T-cell (primary cell): Measurements from ENCODE around the gene ARHGEF26. TPM values are rescaled to one million over a fixed set of nuclear protein-coding genes. Genes with fewer than 3 reads are reported as not detected.

Experiments used
- ATAC-seq, 4 experiments: fragments of 200-7000 bp in 3 of 4; fragments of 150-1000 bp in 1 of 4; cut with Tn5 transposase; replicated peaks in 1 of 4; 1 replicate in 3 of 4; 2 replicates in 1 of 4; pipeline ENCODE4 v1.10.0; 2021; ENCODE audit warnings: moderate library complexity in 3 of 4, mild to moderate bottlenecking in 2 of 4, moderate number of reproducible peaks in 1 of 4
- CTCF ChIA-PET, 2 donors: fragments of 300-600 bp; sonication (Branson Sonifier 250); formaldehyde crosslinking; loops; one replicate each; lab custom pipeline; 2022; ENCODE audit warnings: antibody characterized with exemption in 2 of 2; lab: Charles Lee
- POLR2A ChIA-PET, 2 donors: fragments of 300-600 bp; sonication (Branson Sonifier 250); formaldehyde crosslinking; loops; one replicate each; lab custom pipeline; 2022; ENCODE audit warnings: antibody characterized with exemption in 2 of 2; lab: Charles Lee
- DNase-seq, 35 experiments: peaks; one replicate each; pipeline versions ENCODE4 v3.0.0 to v3.0.0-alpha.2; 2013 to 2023
- H3K27ac ChIP-seq: one replicate; pipeline ENCODE4 v1.5.1; 2013; ENCODE audit warnings: low read length
- H3K27me3 ChIP-seq, 2 experiments: replicated peaks in 1 of 2; 1 replicate in 1 of 2; 2 replicates in 1 of 2; pipeline versions ENCODE4 v1.6.1 to v1.7.0; 2013; ENCODE audit warnings: low read length in 1 of 2, mixed read lengths in 1 of 2; ENCODE audit not compliant: control insufficient read depth in 2 of 2, insufficient read depth in 2 of 2; ENCODE audit errors: extremely low read depth in 1 of 2
- H3K36me3 ChIP-seq, 2 donors: 1 replicate in 1 of 2; 2 replicates in 1 of 2; pipeline versions ENCODE4 v1.6.1 to v1.7.0; 2013; ENCODE audit warnings: low read length in 1 of 2; ENCODE audit not compliant: control insufficient read depth in 2 of 2, insufficient read depth in 1 of 2; ENCODE audit errors: extremely low read depth in 1 of 2
- H3K4me1 ChIP-seq, 2 experiments: 1 replicate in 1 of 2; 2 replicates in 1 of 2; pipeline versions ENCODE4 v1.6.1 to v1.7.0; 2013; ENCODE audit warnings: low read length in 2 of 2, mixed read lengths in 1 of 2; ENCODE audit not compliant: insufficient read depth in 2 of 2, control insufficient read depth in 1 of 2; ENCODE audit errors: extremely low read depth in 1 of 2
- H3K4me3 ChIP-seq, 2 donors: 1 replicate in 1 of 2; 2 replicates in 1 of 2; pipeline versions ENCODE4 v1.5.1 to v1.7.0; 2013; ENCODE audit warnings: mild to moderate bottlenecking in 2 of 2, low read length in 1 of 2, moderate library complexity in 1 of 2; ENCODE audit not compliant: control insufficient read depth in 1 of 2; ENCODE audit errors: extremely low read depth in 1 of 2
- H3K9me3 ChIP-seq: 2 replicates; pipeline ENCODE4 v1.7.0; 2013
- H3K27ac Mint-ChIP-seq, 2 donors: one replicate each; pipeline ENCODE4 v1.8.0; 2020 to 2021; ENCODE audit warnings: mild to moderate bottlenecking in 2 of 2, mixed read lengths in 2 of 2
- H3K27me3 Mint-ChIP-seq, 2 donors: one replicate each; pipeline ENCODE4 v1.8.0; 2021 to 2022; ENCODE audit warnings: mixed read lengths in 2 of 2
- H3K36me3 Mint-ChIP-seq: one replicate; pipeline ENCODE4 v1.8.0; 2021; ENCODE audit warnings: mixed read lengths
- H3K4me1 Mint-ChIP-seq, 3 donors: one replicate each; pipeline ENCODE4 v1.8.0; 2020 to 2022; ENCODE audit warnings: mixed read lengths in 3 of 3, mild to moderate bottlenecking in 1 of 3
- H3K4me3 Mint-ChIP-seq, 3 donors: one replicate each; pipeline ENCODE4 v1.8.0; 2020 to 2022; ENCODE audit warnings: mild to moderate bottlenecking in 3 of 3, mixed read lengths in 3 of 3, moderate library complexity in 3 of 3
- H3K9me3 Mint-ChIP-seq, 3 donors: one replicate each; pipeline ENCODE4 v1.8.0; 2020 to 2022; ENCODE audit warnings: mixed read lengths in 3 of 3
- WGBS: methylation state at CpG from one replicate; pipeline ENCODE4 v1.1.5; 2013; ENCODE audit warnings: missing lambda C conversion rate; ENCODE audit not compliant: insufficient coverage; 5-methylcytosine and 5-hydroxymethylcytosine counted together
- total RNA-seq, 35 experiments: library from RNA in 6 of 35; stranded (reverse) in 6 of 35; fragments of 120-200 nt in 1 of 35; gene quantifications; one replicate each; pipeline versions ENCODE4 v1.2.1 to v1.2.4 and lab custom pipeline; 2013 to 2026

The ARHGEF26 gene
- total RNA-seq, 5 donors from 2014 or later (not counting 1 experiment from before 2014, with no cell fraction given), result 0.12 to 0.29 (median 0.23) TPM

- Histone ChIP-seq H3K9me3 (no peaks in the 10 kb centered on the region), H3K27me3 (no peaks in the 10 kb centered on the region), H3K4me1 (no peaks in the 10 kb centered on the region), H3K4me3 (no peak overlapping the region), H3K36me3 (peaks cover 14 to 60% of the 10 kb centered on the region in 2 donors), H3K27ac (no peak overlapping the region)
- 100% methylated on average over 3 of the region's 3 CpGs for WGBS
- CTCF ChIA-PET, result no interaction called here
- Mint-ChIP-seq H3K9me3 (no peaks in the 10 kb centered on the region), H3K4me1 (peaks cover 0 to 11% (median 7%) of the 10 kb centered on the region in 3 donors), H3K27ac (no peak overlapping the region), H3K27me3 (no peaks in the 10 kb centered on the region), H3K4me3 (no peak overlapping the region), H3K36me3 (peaks cover 51% of the 10 kb centered on the region)
- ATAC-seq, result no peak
- POLR2A ChIA-PET, result no interaction called here
- no peak for DNase-seq
Observed at GRCh38 chr3:154251610-154252009, 130.4 kb downstream of the ARHGEF26 start.

DNA sequence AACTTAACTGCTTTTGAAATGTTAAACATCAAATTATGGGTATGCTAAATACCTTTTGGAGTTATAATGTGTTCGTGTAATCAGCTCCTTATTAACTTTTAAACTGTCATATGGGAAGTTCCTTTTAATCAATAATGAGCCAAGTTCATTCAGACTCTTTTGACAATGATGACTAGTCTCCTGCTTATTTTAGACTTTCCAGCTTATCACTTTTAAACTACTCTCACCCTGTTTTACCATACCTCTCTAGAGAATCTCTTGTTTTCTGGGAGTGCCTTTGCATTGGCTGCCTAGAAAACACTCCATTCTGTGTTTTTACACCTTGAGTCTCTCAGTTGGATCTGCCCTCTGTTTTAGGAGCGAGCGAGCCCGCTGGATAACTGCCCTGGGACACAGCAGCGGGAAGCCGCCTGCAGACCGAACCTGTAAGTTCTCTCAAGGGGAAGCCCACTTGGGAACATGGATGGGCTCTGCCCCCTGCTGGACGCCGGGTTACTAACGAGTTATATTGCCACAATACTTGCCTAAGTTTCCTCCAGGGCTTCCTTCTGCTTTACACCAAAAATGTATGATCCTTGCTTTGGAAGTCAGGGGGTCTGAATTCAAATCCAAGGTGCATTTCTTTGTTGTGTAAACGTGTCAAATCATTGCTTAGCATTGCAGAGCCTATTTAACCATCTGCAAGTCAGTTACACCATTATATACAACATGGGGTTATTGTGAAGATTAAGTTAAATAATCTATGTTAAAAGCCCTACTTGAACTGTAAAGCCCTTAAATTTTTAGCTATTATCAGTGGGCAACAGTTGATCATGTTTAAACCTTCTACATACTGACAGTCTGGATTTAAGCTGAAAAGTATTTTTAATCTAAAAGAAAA lies 131.8 kb downstream of the ARHGEF26 start:
- Histone ChIP-seq H3K36me3 (peaks cover 12 to 72% of the 10 kb centered on the region in 2 donors), H3K9me3 (no peaks in the 10 kb centered on the region), H3K27me3 (no peaks in the 10 kb centered on the region), H3K4me3 (no peak overlapping the region), H3K4me1 (no peaks in the 10 kb centered on the region), H3K27ac (no peak overlapping the region)
- peaks cover 51% of the 10 kb centered on the region for H3K36me3 Mint-ChIP-seq
- peak; percentile 11 to 68 (median 53) for DNase-seq
- CTCF ChIA-PET, result interaction anchor here (0.5 to 2.0 kb wide), 13 partner anchors 8 to 1229 kb away, joined by 3 to 6 read pairs (median 3); no protein-coding TSS in a partner anchor
- H3K4me1 Mint-ChIP-seq, result peaks cover 0 to 11% (median 7%) of the 10 kb centered on the region in 3 donors
- H3K27me3 Mint-ChIP-seq, result no peaks in the 10 kb centered on the region
- WGBS, result 63% methylated on average over 6 of the region's 11 CpGs
- POLR2A ChIA-PET, result no interaction called here
- no peak overlapping the region for H3K4me3 Mint-ChIP-seq
- no peaks in the 10 kb centered on the region for H3K9me3 Mint-ChIP-seq
- ATAC-seq, result peak; percentile 38 to 63 (median 52)
- peak overlapping the region in 1 of 2 donors; percentile 44 for H3K27ac Mint-ChIP-seq

- ATAC-seq (no peak), DNase-seq (no peak)
- Histone ChIP-seq H3K27me3 (no peaks in the 10 kb centered on the region), H3K36me3 (peaks cover 11 to 79% of the 10 kb centered on the region in 2 donors), H3K4me1 (no peaks in the 10 kb centered on the region), H3K4me3 (no peak overlapping the region), H3K27ac (no peak overlapping the region), H3K9me3 (no peaks in the 10 kb centered on the region)
- POLR2A ChIA-PET, result no interaction called here
- Mint-ChIP-seq H3K4me1 (peaks cover 0 to 14% (median 7%) of the 10 kb centered on the region in 3 donors), H3K9me3 (no peaks in the 10 kb centered on the region), H3K4me3 (no peak overlapping the region), H3K36me3 (peaks cover 62% of the 10 kb centered on the region), H3K27me3 (no peaks in the 10 kb centered on the region), H3K27ac (no peak overlapping the region)
- CTCF ChIA-PET, result interaction anchor here (0.5 to 1.3 kb wide), 3 partner anchors 18 to 397 kb away, joined by 3 to 4 read pairs (median 3); no protein-coding TSS in a partner anchor
- 96% methylated on average over 8 of the region's 8 CpGs for WGBS
Observed at GRCh38 chr3:154254527-154254926, 133.3 kb downstream of the ARHGEF26 start.

- H3K4me3 ChIP-seq, result no peak overlapping the region
- no peak overlapping the region for H3K27ac ChIP-seq
- peaks cover 0 to 6% (median 1%) of the 10 kb centered on the region in 3 donors for H3K4me1 Mint-ChIP-seq
- no peaks in the 10 kb centered on the region for H3K27me3 Mint-ChIP-seq
- ATAC-seq (no peak), DNase-seq (no peak)
- CTCF ChIA-PET, result no interaction called here
- peaks cover 0 to 3% (median 2%) of the 10 kb centered on the region in 3 donors for H3K9me3 Mint-ChIP-seq
- no peaks in the 10 kb centered on the region for H3K4me1 ChIP-seq
- no CpG with 5 or more reads among the region's 2 CpGs for WGBS
- H3K9me3 ChIP-seq, result no peaks in the 10 kb centered on the region
- H3K4me3 Mint-ChIP-seq, result no peak overlapping the region
- POLR2A ChIA-PET, result no interaction called here
- peaks cover 61% of the 10 kb centered on the region for H3K36me3 Mint-ChIP-seq
- H3K36me3 ChIP-seq, result peaks cover 7 to 40% of the 10 kb centered on the region in 2 donors
- H3K27ac Mint-ChIP-seq, result no peak overlapping the region
- H3K27me3 ChIP-seq, result no peaks in the 10 kb centered on the region
Observed at GRCh38 chr3:154273381-154273780, 152.2 kb downstream of the ARHGEF26 start.

GRCh38 chr3:154274348-154274747 lies 153.2 kb downstream of the ARHGEF26 start:
- H3K36me3 Mint-ChIP-seq, result peaks cover 58% of the 10 kb centered on the region
- peaks cover 0 to 6% (median 1%) of the 10 kb centered on the region in 3 donors for H3K4me1 Mint-ChIP-seq
- H3K27ac Mint-ChIP-seq, result no peak overlapping the region
- H3K27ac ChIP-seq, result no peak overlapping the region
- H3K4me3 Mint-ChIP-seq, result no peak overlapping the region
- no peak for ATAC-seq
- H3K4me1 ChIP-seq, result no peaks in the 10 kb centered on the region
- no peak for DNase-seq
- 80% methylated on average over 1 of the region's 2 CpGs for WGBS
- H3K27me3 Mint-ChIP-seq, result no peaks in the 10 kb centered on the region
- H3K27me3 ChIP-seq, result no peaks in the 10 kb centered on the region
- CTCF ChIA-PET, result no interaction called here
- H3K36me3 ChIP-seq, result peaks cover 10 to 40% of the 10 kb centered on the region in 2 donors
- H3K9me3 ChIP-seq, result no peaks in the 10 kb centered on the region
- POLR2A ChIA-PET, result no interaction called here
- no peaks in the 10 kb centered on the region for H3K9me3 Mint-ChIP-seq
- no peak overlapping the region for H3K4me3 ChIP-seq

DNA sequence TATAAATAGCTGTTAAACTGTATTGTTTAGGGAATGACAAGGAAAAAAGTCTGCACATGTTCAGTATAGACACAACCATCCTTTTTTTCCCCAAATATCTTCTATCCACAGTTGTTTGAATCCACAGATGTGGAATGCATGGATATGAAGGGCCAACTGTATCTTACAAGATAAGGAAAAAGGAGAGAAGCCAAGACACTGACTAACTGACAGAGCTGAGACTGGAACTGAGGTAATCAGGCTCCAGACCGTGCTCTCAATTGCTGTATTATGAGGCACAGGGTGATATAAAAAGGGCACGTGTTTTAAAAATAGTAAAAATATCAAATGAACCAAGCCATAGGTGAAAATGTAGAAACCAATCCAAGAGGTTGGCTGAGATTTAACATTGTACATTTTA lies 154.1 kb downstream of the ARHGEF26 start:
- Mint-ChIP-seq H3K27ac (peak overlapping the region in 1 of 2 donors; percentile 23), H3K4me1 (peaks cover 0 to 6% (median 1%) of the 10 kb centered on the region in 3 donors), H3K27me3 (no peaks in the 10 kb centered on the region), H3K36me3 (peaks cover 51% of the 10 kb centered on the region), H3K4me3 (no peak overlapping the region), H3K9me3 (no peaks in the 10 kb centered on the region)
- Histone ChIP-seq H3K9me3 (no peaks in the 10 kb centered on the region), H3K36me3 (peaks cover 10 to 45% of the 10 kb centered on the region in 2 donors), H3K27ac (no peak overlapping the region), H3K4me3 (no peak overlapping the region), H3K4me1 (no peaks in the 10 kb centered on the region), H3K27me3 (no peaks in the 10 kb centered on the region)
- CTCF ChIA-PET, result no interaction called here
- WGBS, result no CpG with 5 or more reads among the region's 2 CpGs
- ATAC-seq (no peak), DNase-seq (no peak)
- POLR2A ChIA-PET, result no interaction called here
